GM13977 (cell line): Measurements from ENCODE around the gene ZNF2.
A peak's percentile ranks its signal among the peaks of the same experiment; 100 is the strongest.

Experiments
- DNase-seq: peaks from one replicate; pipeline ENCODE4 v3.0.0; 2012; ENCODE audit warnings: low spot score
- CTCF ChIP-seq: IDR thresholded peaks from 2 replicates; pipeline ENCODE4 v1.5.1; 2012; ENCODE audit warnings: mild to moderate bottlenecking, control low read depth; ENCODE audit not compliant: insufficient read depth; ENCODE audit errors: extremely low read depth, missing control alignments
- in situ Hi-C: fragments of 300-500 bp; cut with MboI; formaldehyde crosslinking; loops from one replicate; pipeline ENCODE4 v1.12.0; 2022; ENCODE audit warnings: low sequenced_read_pairs, low pct_unique_long_range_greater_than_20kb, mixed read lengths, inconsistent platforms; ENCODE audit not compliant: unreplicated experiment

Gene ZNF2

GRCh38 chr2:95215018-95215612, 49.5 kb downstream of the ZNF2 start:
- TF ChIP-seq CTCF = no peak

GRCh38 chr2:95220449-95220848, 54.8 kb downstream of the ZNF2 start:
- in situ Hi-C loops = no loop called here
- no peak for TF ChIP-seq CTCF

More at GRCh38 chr2:95215018-95215612, 49.5 kb downstream of the ZNF2 start:
- DNase-seq = no peak
- in situ Hi-C loops = no loop called here

GRCh38 chr2:95225658-95226057, 60.0 kb downstream of the ZNF2 start:
- no peak for DNase-seq
- in situ Hi-C loops = no loop called here
- TF ChIP-seq CTCF = no peak

More at GRCh38 chr2:95220449-95220848, 54.8 kb downstream of the ZNF2 start:
- no peak for DNase-seq

GRCh38 chr2:95231723-95232122, 66.1 kb downstream of the ZNF2 start:
- in situ Hi-C loops = no loop called here
- TF ChIP-seq CTCF = peak; percentile 76
- peak; percentile 59 for DNase-seq

GRCh38 chr2:95232232-95232631, 66.6 kb downstream of the ZNF2 start:
- in situ Hi-C loops = no loop called here
- no peak for DNase-seq
- no peak for TF ChIP-seq CTCF
